GM18951 (cell line): ENCODE measurements around the gene TES.

Experiments
- POLR2A ChIP-seq: IDR thresholded peaks from 4 replicates; pipeline ENCODE4 v1.6.1; 2011; ENCODE audit warnings: mild to moderate bottlenecking; ENCODE audit not compliant: insufficient read length, insufficient read depth; ENCODE audit errors: extremely low read depth
- in situ Hi-C: fragments of 300-500 bp; cut with MboI; formaldehyde crosslinking; loops from one replicate; pipeline ENCODE4 v1.12.0; 2022; ENCODE audit warnings: low sequenced_read_pairs, mixed read lengths, inconsistent platforms; ENCODE audit not compliant: unreplicated experiment

The TES gene

DNA sequence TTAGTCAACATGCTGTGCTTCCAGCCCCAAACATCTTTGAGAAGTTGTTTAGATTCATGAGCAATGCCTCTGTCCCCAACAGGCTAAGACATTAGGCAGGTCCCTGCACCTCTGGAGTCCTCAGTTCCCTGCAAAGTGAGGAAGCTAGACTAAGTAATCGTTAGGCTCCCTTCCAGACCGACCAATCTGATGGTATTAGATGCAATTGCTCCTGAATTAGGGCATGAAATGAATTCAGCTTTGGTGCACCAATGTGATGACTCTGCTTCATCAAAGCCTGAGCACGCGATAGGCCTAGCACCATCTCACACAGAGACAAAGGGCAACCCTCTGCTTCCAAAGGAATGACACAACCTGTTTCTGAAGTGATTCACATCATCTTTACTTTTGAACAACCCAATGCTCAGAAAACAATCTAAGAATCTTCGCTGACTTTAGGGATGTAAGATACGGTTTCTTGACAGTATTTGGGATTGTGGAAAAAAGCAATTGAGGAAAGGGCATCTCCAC, 723 bp upstream of the TES start:
- in situ Hi-C loops, result no loop called here
- TF ChIP-seq POLR2A, result no peak

DNA sequence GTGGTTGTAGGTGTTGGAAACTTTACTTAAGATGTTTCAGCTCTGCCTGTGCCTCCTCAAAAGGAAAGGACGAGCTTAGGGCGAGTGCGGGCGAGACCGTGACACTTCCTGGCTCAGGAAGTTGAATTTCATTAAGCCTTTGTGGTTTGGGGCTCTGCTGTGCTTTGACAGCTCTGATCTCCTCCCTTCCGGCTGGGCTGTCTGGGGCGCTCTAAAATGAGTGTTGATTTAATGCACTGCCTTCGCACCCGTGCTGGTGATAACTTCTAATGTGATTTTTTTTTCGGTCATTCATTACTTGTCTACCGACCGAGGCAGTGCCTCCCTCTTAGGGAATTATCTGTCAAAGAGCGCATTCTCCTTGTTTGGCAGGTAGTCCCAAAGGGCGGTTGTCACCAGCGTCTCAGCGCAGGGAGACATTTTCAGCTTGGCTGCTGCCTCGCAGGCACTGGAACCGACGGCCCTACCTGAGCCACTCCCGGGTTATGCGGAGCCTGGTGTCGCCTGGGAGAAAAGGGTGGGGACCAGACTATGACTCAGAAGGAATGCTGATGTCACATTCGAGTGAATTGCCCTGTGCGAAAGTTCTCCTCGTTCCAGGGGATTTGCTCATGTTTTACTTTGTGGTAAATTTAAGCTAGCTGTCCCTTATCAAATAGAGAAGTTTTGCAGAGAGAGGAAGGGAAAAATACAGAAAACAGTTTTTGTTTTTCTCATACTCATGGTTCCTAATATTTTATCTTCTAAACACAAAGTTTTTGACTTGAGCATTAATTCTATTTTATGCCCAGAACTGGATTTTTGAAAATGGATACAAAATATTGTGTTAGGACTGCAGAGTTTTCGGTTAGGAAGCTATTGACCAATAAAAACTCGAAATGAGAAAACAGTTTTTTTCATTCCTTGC, 920 bp downstream of the TES start:
- in situ Hi-C loops, result no loop called here
- peak; percentile 36 for TF ChIP-seq POLR2A

DNA sequence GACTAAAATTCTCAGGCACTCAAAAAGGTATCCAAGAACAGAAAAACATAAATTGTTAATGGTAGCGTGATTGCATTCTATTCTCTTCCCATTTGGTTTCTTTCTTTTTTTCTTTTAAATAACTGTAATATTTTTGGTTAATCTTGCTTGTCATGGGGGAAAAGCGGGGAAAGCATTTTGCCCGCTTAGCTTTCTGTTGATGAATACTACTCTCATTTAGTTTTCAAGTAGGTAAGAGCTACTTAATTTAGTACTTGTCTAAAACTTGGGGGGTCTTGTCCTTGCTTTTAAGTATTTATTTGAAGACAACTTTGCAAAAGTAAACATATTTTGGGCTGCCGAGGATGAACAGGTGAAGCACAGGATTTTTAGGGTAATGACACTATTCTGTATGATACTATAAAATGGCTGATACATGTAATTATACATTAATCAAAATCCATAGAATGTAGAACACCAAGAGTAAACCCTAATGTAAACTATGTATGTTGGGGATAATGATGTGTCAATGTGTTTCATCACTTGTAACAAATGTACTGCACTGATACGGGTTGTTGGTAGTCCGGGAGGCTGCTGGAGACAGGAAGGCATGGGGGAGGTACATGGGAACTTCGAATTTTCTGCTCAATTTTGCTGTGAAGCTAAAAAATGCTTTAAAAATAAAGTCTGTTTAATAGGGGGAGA, 1.7 kb downstream of the TES start:
- in situ Hi-C loops, result no loop called here
- no peak for TF ChIP-seq POLR2A

- TF ChIP-seq POLR2A, result no peak
- in situ Hi-C loops, result no loop called here
Measured at GRCh38 chr7:116212869-116213268, 2.5 kb downstream of the TES start.

- no peak for TF ChIP-seq POLR2A
- in situ Hi-C loops, result no loop called here
Measured at GRCh38 chr7:116213361-116214130, 3.2 kb downstream of the TES start.

DNA sequence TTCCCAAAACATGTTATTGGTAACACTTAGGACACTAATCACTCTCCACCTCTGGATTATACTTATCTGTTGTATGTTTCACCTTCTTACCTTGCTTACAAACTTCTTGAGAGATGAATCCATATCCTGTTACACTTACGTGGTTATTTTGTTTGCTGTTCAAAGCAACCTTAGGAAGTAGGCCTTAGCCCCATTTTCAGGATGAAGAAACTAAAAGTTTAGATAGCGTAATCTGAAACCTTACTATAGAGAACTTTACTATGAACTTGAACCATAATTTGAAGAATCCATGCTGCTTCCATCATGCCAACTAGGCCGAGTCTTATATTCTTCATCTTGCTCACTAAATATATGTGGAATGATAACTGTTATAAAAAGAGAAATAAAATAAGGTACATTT, 4.6 kb downstream of the TES start:
- in situ Hi-C loops, result no loop called here
- TF ChIP-seq POLR2A, result no peak

- no peak for TF ChIP-seq POLR2A
- in situ Hi-C loops, result no loop called here
Measured at GRCh38 chr7:116215551-116215950, 5.2 kb downstream of the TES start.

DNA sequence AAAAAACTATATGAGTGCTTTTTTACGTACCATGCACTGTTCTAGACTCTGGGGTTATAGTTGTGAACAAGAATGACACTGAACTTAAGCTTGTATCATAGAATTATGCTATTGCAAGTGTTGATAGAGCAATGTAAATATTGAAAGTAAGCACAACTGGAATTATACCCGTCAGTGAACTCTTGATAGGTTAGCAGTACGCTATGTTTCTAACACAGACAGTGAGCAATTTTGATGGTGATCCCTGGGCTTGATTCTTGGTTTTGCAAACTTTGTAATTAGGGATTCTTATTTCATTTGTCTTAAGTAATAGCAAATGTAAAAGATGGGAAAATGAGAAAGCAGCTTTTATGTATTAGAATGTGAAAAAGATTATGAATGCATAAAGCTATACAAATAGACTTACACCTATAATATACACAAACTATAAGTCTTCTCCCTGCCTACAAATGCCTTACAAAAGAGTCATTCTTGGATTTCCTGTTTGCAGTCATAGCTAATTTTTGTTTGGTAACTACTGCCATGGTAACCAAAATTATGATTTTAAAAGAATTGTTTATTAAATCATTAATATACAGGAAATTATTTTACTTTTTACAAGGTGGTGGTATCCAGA, 6.7 kb downstream of the TES start:
- in situ Hi-C loops, result no loop called here
- no peak for TF ChIP-seq POLR2A

- no peak for TF ChIP-seq POLR2A
- in situ Hi-C loops, result no loop called here
Measured at GRCh38 chr7:116218051-116218645, 7.8 kb downstream of the TES start.

- TF ChIP-seq POLR2A, result no peak
- in situ Hi-C loops, result no loop called here
Measured at GRCh38 chr7:116218747-116219146, 8.4 kb downstream of the TES start.

- no peak for TF ChIP-seq POLR2A
- in situ Hi-C loops, result no loop called here
Measured at GRCh38 chr7:116219288-116219687, 8.9 kb downstream of the TES start.

DNA sequence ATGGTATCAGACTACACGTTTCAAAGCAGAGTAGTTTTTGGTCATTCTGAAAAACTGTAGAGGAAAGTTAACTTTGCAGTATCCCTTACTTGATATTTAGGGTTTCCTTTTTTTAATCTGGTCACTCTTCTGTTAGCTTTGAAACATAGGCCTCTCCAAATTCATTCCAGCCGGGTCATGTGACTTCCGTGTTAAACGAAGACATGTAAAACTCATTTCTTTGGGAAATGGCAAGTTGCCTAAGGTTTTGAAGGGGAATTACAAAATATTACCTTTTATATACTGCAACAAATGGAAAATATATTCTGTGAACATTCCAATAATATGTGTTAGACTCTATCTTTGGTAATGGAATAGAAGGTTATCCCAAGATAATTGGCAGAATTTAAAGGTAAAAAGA, 9.5 kb downstream of the TES start:
- TF ChIP-seq POLR2A, result no peak
- in situ Hi-C loops, result no loop called here
